ENCODE measurements around the gene FRMD1.

FRMD1 gene

GRCh38 chr6:168034537-168034936 is 44.5 kb downstream of the FRMD1 start:
- H3K27me3 ChIP-seq (ENCODE audit: control insufficient read depth in 1 of 2, insufficient read depth in 1 of 2, low read length in 2 of 2) = no peaks in the 10 kb centered on the region
- no peak overlapping the region for H2BK5ac ChIP-seq (ENCODE audit: low read depth, low read length, poor library complexity, severe bottlenecking)
- H3K4me3 ChIP-seq (ENCODE audit: insufficient read depth in 1 of 2, low read depth in 1 of 2, low read length in 2 of 2) = no peak overlapping the region
- H4K8ac ChIP-seq (ENCODE audit: low read length) = peak overlapping the region; percentile 19
- no peaks in the 10 kb centered on the region for H3K36me3 ChIP-seq (ENCODE audit: control insufficient read depth in 1 of 2, insufficient read depth in 2 of 2, low read depth in 1 of 2, low read length in 2 of 2)
- peak overlapping the region; percentile 65 for H4K91ac ChIP-seq (ENCODE audit: low read length)
- peaks cover 4% of the 10 kb centered on the region for H3K4me1 ChIP-seq (ENCODE audit: control insufficient read depth, insufficient read depth, low read depth, low read length)
- H3K23ac ChIP-seq (ENCODE audit: low read length in 2 of 2) = no peak overlapping the region
- WGBS = 87% methylated on average over 18 of the region's 18 CpGs
- H3K18ac ChIP-seq (ENCODE audit: low read depth in 1 of 2, low read length in 2 of 2) = peak overlapping the region in 1 of 2 experiments; percentile 64
- H2BK120ac ChIP-seq (ENCODE audit: low read depth, low read length) = peak overlapping the region; percentile 81
- no peak for DNase-seq
- peak overlapping the region; percentile 38 to 94 for H2BK12ac ChIP-seq (ENCODE audit: low read length in 2 of 2)
- peaks cover 5% of the 10 kb centered on the region for H3K9me3 ChIP-seq (ENCODE audit: control insufficient read depth, low read length)
- H3K79me1 ChIP-seq (replicated peaks; ENCODE audit: low read length, poor library complexity, severe bottlenecking) = no peaks in the 10 kb centered on the region
- no peak overlapping the region for H2AFZ ChIP-seq (ENCODE audit: low read depth, low read length)
- H2BK15ac ChIP-seq (ENCODE audit: low read depth, poor library complexity, severe bottlenecking) = peak overlapping the region; percentile 14
- no peak overlapping the region for H3K4me2 ChIP-seq (ENCODE audit: low read length, poor library complexity, severe bottlenecking)
- H3K9ac ChIP-seq (ENCODE audit: low read length) = no peak overlapping the region
- no peak overlapping the region for H3K4ac ChIP-seq (ENCODE audit: low read depth in 1 of 2, low read length in 2 of 2)
- H3K14ac ChIP-seq (ENCODE audit: low read length in 2 of 2) = no peak overlapping the region
- H2AK5ac ChIP-seq (ENCODE audit: low read length, severe bottlenecking) = no peak overlapping the region
- no peak overlapping the region for H3K27ac ChIP-seq (ENCODE audit: low read length, poor library complexity, severe bottlenecking)

GRCh38 chr6:168033791-168034190 is 45.2 kb downstream of the FRMD1 start:
- Histone ChIP-seq H2BK5ac (ENCODE audit: low read depth, low read length, poor library complexity, severe bottlenecking) (no peak overlapping the region), H2BK12ac (ENCODE audit: low read length in 2 of 2) (peak overlapping the region in 1 of 2 experiments; percentile 76), H3K9ac (ENCODE audit: low read length) (no peak overlapping the region), H3K4me1 (ENCODE audit: control insufficient read depth, insufficient read depth, low read depth, low read length) (peaks cover 4% of the 10 kb centered on the region), H4K8ac (ENCODE audit: low read length) (peak overlapping the region; percentile 70), H3K4ac (ENCODE audit: low read depth in 1 of 2, low read length in 2 of 2) (no peak overlapping the region), H2BK15ac (ENCODE audit: low read depth, poor library complexity, severe bottlenecking) (no peak overlapping the region), H2BK120ac (ENCODE audit: low read depth, low read length) (no peak overlapping the region), H3K4me2 (ENCODE audit: low read length, poor library complexity, severe bottlenecking) (no peak overlapping the region), H3K79me1 (replicated peaks; ENCODE audit: low read length, poor library complexity, severe bottlenecking) (no peaks in the 10 kb centered on the region), H3K27me3 (ENCODE audit: control insufficient read depth in 1 of 2, insufficient read depth in 1 of 2, low read length in 2 of 2) (no peaks in the 10 kb centered on the region), H4K91ac (ENCODE audit: low read length) (no peak overlapping the region), H3K14ac (ENCODE audit: low read length in 2 of 2) (no peak overlapping the region), H3K36me3 (ENCODE audit: control insufficient read depth in 1 of 2, insufficient read depth in 2 of 2, low read depth in 1 of 2, low read length in 2 of 2) (no peaks in the 10 kb centered on the region), H3K9me3 (ENCODE audit: control insufficient read depth, low read length) (no peaks in the 10 kb centered on the region), H3K18ac (ENCODE audit: low read depth in 1 of 2, low read length in 2 of 2) (peak overlapping the region in 1 of 2 experiments; percentile 31), H2AK5ac (ENCODE audit: low read length, severe bottlenecking) (no peak overlapping the region), H3K23ac (ENCODE audit: low read length in 2 of 2) (no peak overlapping the region), H2AFZ (ENCODE audit: low read depth, low read length) (no peak overlapping the region), H3K27ac (ENCODE audit: low read length, poor library complexity, severe bottlenecking) (no peak overlapping the region), H3K4me3 (ENCODE audit: insufficient read depth in 1 of 2, low read depth in 1 of 2, low read length in 2 of 2) (no peak overlapping the region)
- WGBS = 99% methylated on average over 10 of the region's 12 CpGs
- no peak for DNase-seq

- no peaks in the 10 kb centered on the region for H3K9me3 ChIP-seq (ENCODE audit: control insufficient read depth, low read length)
- H3K4me1 ChIP-seq (ENCODE audit: control insufficient read depth, insufficient read depth, low read depth, low read length) = peaks cover 4% of the 10 kb centered on the region
Measured at GRCh38 chr6:168032005-168032760, 46.8 kb downstream of the FRMD1 start.

GRCh38 chr6:168031411-168031971 is 47.5 kb downstream of the FRMD1 start:
- Histone ChIP-seq H3K4me1 (ENCODE audit: control insufficient read depth, insufficient read depth, low read depth, low read length) (peaks cover 4% of the 10 kb centered on the region), H3K9ac (ENCODE audit: low read length) (peak overlapping the region; percentile 63), H3K36me3 (ENCODE audit: control insufficient read depth in 1 of 2, insufficient read depth in 2 of 2, low read depth in 1 of 2, low read length in 2 of 2) (no peaks in the 10 kb centered on the region), H3K14ac (ENCODE audit: low read length in 2 of 2) (no peak overlapping the region), H2BK5ac (ENCODE audit: low read depth, low read length, poor library complexity, severe bottlenecking) (no peak overlapping the region), H2BK12ac (ENCODE audit: low read length in 2 of 2) (peak overlapping the region; percentile 88 to 96), H4K91ac (ENCODE audit: low read length) (peak overlapping the region; percentile 86), H3K4me2 (ENCODE audit: low read length, poor library complexity, severe bottlenecking) (no peak overlapping the region), H3K18ac (ENCODE audit: low read depth in 1 of 2, low read length in 2 of 2) (peak overlapping the region; percentile 85 to 87), H3K27me3 (ENCODE audit: control insufficient read depth in 1 of 2, insufficient read depth in 1 of 2, low read length in 2 of 2) (no peaks in the 10 kb centered on the region), H2BK15ac (ENCODE audit: low read depth, poor library complexity, severe bottlenecking) (peak overlapping the region; percentile 56), H2BK120ac (ENCODE audit: low read depth, low read length) (peak overlapping the region; percentile 90), H3K9me3 (ENCODE audit: control insufficient read depth, low read length) (no peaks in the 10 kb centered on the region), H3K27ac (ENCODE audit: low read length, poor library complexity, severe bottlenecking) (no peak overlapping the region), H3K79me1 (replicated peaks; ENCODE audit: low read length, poor library complexity, severe bottlenecking) (no peaks in the 10 kb centered on the region), H2AFZ (ENCODE audit: low read depth, low read length) (no peak overlapping the region), H2AK5ac (ENCODE audit: low read length, severe bottlenecking) (no peak overlapping the region), H3K4ac (ENCODE audit: low read depth in 1 of 2, low read length in 2 of 2) (peak overlapping the region; percentile 78 to 79), H3K4me3 (ENCODE audit: insufficient read depth in 1 of 2, low read depth in 1 of 2, low read length in 2 of 2) (no peak overlapping the region), H3K23ac (ENCODE audit: low read length in 2 of 2) (no peak overlapping the region), H4K8ac (ENCODE audit: low read length) (peak overlapping the region; percentile 45)
- no peak for DNase-seq
- WGBS = 80% methylated on average over 14 of the region's 14 CpGs

More at GRCh38 chr6:168032005-168032760, 46.8 kb downstream of the FRMD1 start:
- peak overlapping the region; percentile 57 to 86 for H2BK12ac ChIP-seq (ENCODE audit: low read length in 2 of 2)
- H2BK15ac ChIP-seq (ENCODE audit: low read depth, poor library complexity, severe bottlenecking) = no peak overlapping the region
- peak overlapping the region; percentile 72 to 79 for H3K18ac ChIP-seq (ENCODE audit: low read depth in 1 of 2, low read length in 2 of 2)
- no peaks in the 10 kb centered on the region for H3K27me3 ChIP-seq (ENCODE audit: control insufficient read depth in 1 of 2, insufficient read depth in 1 of 2, low read length in 2 of 2)
- 5% methylated on average over 10 of the region's 12 CpGs for WGBS
- H3K4me2 ChIP-seq (ENCODE audit: low read length, poor library complexity, severe bottlenecking) = no peak overlapping the region
- no peak overlapping the region for H2BK5ac ChIP-seq (ENCODE audit: low read depth, low read length, poor library complexity, severe bottlenecking)
- peak overlapping the region; percentile 63 for H3K9ac ChIP-seq (ENCODE audit: low read length)
- H2AFZ ChIP-seq (ENCODE audit: low read depth, low read length) = no peak overlapping the region
- no peaks in the 10 kb centered on the region for H3K79me1 ChIP-seq (replicated peaks; ENCODE audit: low read length, poor library complexity, severe bottlenecking)
- no peak overlapping the region for H4K91ac ChIP-seq (ENCODE audit: low read length)
- H3K4ac ChIP-seq (ENCODE audit: low read depth in 1 of 2, low read length in 2 of 2) = peak overlapping the region in 1 of 2 experiments; percentile 74
- no peak overlapping the region for H3K27ac ChIP-seq (ENCODE audit: low read length, poor library complexity, severe bottlenecking)
- no peak overlapping the region for H3K14ac ChIP-seq (ENCODE audit: low read length in 2 of 2)
- H4K8ac ChIP-seq (ENCODE audit: low read length) = peak overlapping the region; percentile 45
- no peak overlapping the region for H2AK5ac ChIP-seq (ENCODE audit: low read length, severe bottlenecking)
- H3K23ac ChIP-seq (ENCODE audit: low read length in 2 of 2) = no peak overlapping the region
- DNase-seq = peak; percentile 93
- H3K4me3 ChIP-seq (ENCODE audit: insufficient read depth in 1 of 2, low read depth in 1 of 2, low read length in 2 of 2) = no peak overlapping the region
- H3K36me3 ChIP-seq (ENCODE audit: control insufficient read depth in 1 of 2, insufficient read depth in 2 of 2, low read depth in 1 of 2, low read length in 2 of 2) = no peaks in the 10 kb centered on the region
- H2BK120ac ChIP-seq (ENCODE audit: low read depth, low read length) = peak overlapping the region; percentile 90

All from mesenchymal stem cell (in vitro differentiated cells and primary cell).